ENCODE measurements around the gene STXBP1.

DNA sequence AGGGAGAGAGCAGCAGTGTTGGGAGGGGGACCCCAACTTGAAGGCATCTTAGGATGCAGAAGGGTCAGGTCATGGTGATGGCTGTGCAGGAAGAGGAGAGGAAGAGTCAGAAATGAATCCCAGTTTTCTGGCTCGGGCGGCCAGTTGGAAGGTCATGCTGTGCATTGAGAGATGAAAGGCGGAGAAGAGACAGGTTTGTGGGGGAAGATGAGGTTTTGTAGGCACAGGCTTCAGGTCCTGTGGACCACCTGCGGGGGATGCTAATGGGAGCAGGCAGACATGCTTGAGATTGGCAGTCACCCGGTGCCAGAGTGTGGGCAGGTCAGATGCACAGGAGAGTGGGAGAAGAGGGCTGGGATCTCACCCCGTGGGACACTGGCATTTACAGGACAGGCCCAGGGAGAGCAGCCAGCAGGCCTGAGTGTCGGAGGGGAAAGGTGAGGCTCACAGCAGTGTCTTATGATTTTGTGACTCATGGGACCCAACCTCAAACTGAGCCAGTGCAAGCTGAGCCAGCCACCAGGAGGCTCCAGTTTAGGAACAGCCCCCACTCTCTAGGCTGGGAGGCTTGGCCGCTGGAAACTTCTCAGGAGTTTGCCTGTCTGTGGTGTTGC lies 17.5 kb downstream of the STXBP1 start:
- no peak for TF ChIP-seq POLR2A (IDR thresholded peaks at IDR 0.05; ENCODE audit: low read depth, low read length)
- no peak for TF ChIP-seq POLR2AphosphoS5 (IDR thresholded peaks at IDR 0.05; ENCODE audit: low read depth, low read length)
